ENCODE measurements around the gene TNNC2. TPM values are rescaled to one million over a fixed set of nuclear protein-coding genes. Genes with fewer than 3 reads are reported as not detected.

The TNNC2 gene
- total and polyA plus RNA-seq, 5 donors from 2014 or later: 0.49 to 1.5 (median 1.1) TPM; not detected in 1

GRCh38 chr20:45866454-45866853, 39.3 kb upstream of the TNNC2 start:
- Histone ChIP-seq H3K27ac (ENCODE audit: insufficient read depth, low read length, poor library complexity, severe bottlenecking) (no peak overlapping the region), H3K9me3 (ENCODE audit: control insufficient read depth in 2 of 2, low read length in 2 of 2) (no peaks in the 10 kb centered on the region), H3K27me3 (ENCODE audit: control insufficient read depth, insufficient read depth, low read length) (no peaks in the 10 kb centered on the region), H3K4me1 (ENCODE audit: control insufficient read depth, insufficient read depth, low read length, poor library complexity, severe bottlenecking) (no peaks in the 10 kb centered on the region), H3K36me3 (ENCODE audit: control insufficient read depth, insufficient read depth, low read length) (no peaks in the 10 kb centered on the region), H3K4me3 (ENCODE audit: low read depth, low read length) (no peak overlapping the region)
- H3K27me3 Mint-ChIP-seq: no peaks in the 10 kb centered on the region
- H3K36me3 Mint-ChIP-seq: peaks cover 9% of the 10 kb centered on the region
- peaks cover 2 to 17% (median 6%) of the 10 kb centered on the region in 4 donors for H3K4me1 Mint-ChIP-seq
- no peaks in the 10 kb centered on the region for H3K9me3 Mint-ChIP-seq
- no peak for ATAC-seq (ENCODE audit: low read depth in 2 of 2)
- H3K27ac Mint-ChIP-seq: peak overlapping the region in 1 of 3 donors; percentile 76
- DNase-seq: no peak
- no peak overlapping the region for H3K4me3 Mint-ChIP-seq

- Histone ChIP-seq H3K27ac (ENCODE audit: insufficient read depth, low read length, poor library complexity, severe bottlenecking) (no peak overlapping the region), H3K4me1 (ENCODE audit: control insufficient read depth, insufficient read depth, low read length, poor library complexity, severe bottlenecking) (no peaks in the 10 kb centered on the region), H3K27me3 (ENCODE audit: control insufficient read depth, insufficient read depth, low read length) (no peaks in the 10 kb centered on the region), H3K36me3 (ENCODE audit: control insufficient read depth, insufficient read depth, low read length) (no peaks in the 10 kb centered on the region), H3K9me3 (ENCODE audit: control insufficient read depth in 2 of 2, low read length in 2 of 2) (no peaks in the 10 kb centered on the region), H3K4me3 (ENCODE audit: low read depth, low read length) (no peak overlapping the region)
- peak overlapping the region in 1 of 3 donors; percentile 80 for H3K27ac Mint-ChIP-seq
- H3K4me1 Mint-ChIP-seq: peaks cover 11 to 29% (median 17%) of the 10 kb centered on the region in 4 donors
- ATAC-seq (ENCODE audit: low read depth in 2 of 2) (no peak), DNase-seq (no peak)
- no peak overlapping the region for H3K4me3 Mint-ChIP-seq
- H3K36me3 Mint-ChIP-seq: peaks cover 9% of the 10 kb centered on the region
- no peaks in the 10 kb centered on the region for H3K9me3 Mint-ChIP-seq
- no peaks in the 10 kb centered on the region for H3K27me3 Mint-ChIP-seq
These were observed 36.7 kb upstream of the TNNC2 start for GRCh38 chr20:45863543-45864470.

GRCh38 chr20:45861221-45862075, 34.3 kb upstream of the TNNC2 start:
- Histone ChIP-seq H3K36me3 (ENCODE audit: control insufficient read depth, insufficient read depth, low read length) (no peaks in the 10 kb centered on the region), H3K27me3 (ENCODE audit: control insufficient read depth, insufficient read depth, low read length) (no peaks in the 10 kb centered on the region), H3K4me1 (ENCODE audit: control insufficient read depth, insufficient read depth, low read length, poor library complexity, severe bottlenecking) (peaks cover 15% of the 10 kb centered on the region), H3K4me3 (ENCODE audit: low read depth, low read length) (no peak overlapping the region), H3K9me3 (ENCODE audit: control insufficient read depth in 2 of 2, low read length in 2 of 2) (no peaks in the 10 kb centered on the region), H3K27ac (ENCODE audit: insufficient read depth, low read length, poor library complexity, severe bottlenecking) (no peak overlapping the region)
- Mint-ChIP-seq H3K36me3 (peaks cover 4% of the 10 kb centered on the region), H3K27ac (no peak overlapping the region), H3K4me3 (no peak overlapping the region), H3K4me1 (peaks cover 15 to 43% (median 29%) of the 10 kb centered on the region in 4 donors), H3K9me3 (peaks cover 0 to 2% (median 0%) of the 10 kb centered on the region in 7 donors), H3K27me3 (no peaks in the 10 kb centered on the region)
- ATAC-seq (ENCODE audit: low read depth in 2 of 2) (no peak), DNase-seq (no peak)

- Histone ChIP-seq H3K4me3 (ENCODE audit: low read depth, low read length) (no peak overlapping the region), H3K27me3 (ENCODE audit: control insufficient read depth, insufficient read depth, low read length) (no peaks in the 10 kb centered on the region), H3K9me3 (ENCODE audit: control insufficient read depth in 2 of 2, low read length in 2 of 2) (no peaks in the 10 kb centered on the region), H3K36me3 (ENCODE audit: control insufficient read depth, insufficient read depth, low read length) (no peaks in the 10 kb centered on the region), H3K27ac (ENCODE audit: insufficient read depth, low read length, poor library complexity, severe bottlenecking) (no peak overlapping the region), H3K4me1 (ENCODE audit: control insufficient read depth, insufficient read depth, low read length, poor library complexity, severe bottlenecking) (peaks cover 22% of the 10 kb centered on the region)
- H3K27ac Mint-ChIP-seq: no peak overlapping the region
- DNase-seq (no peak), ATAC-seq (ENCODE audit: low read depth in 2 of 2) (no peak)
- peaks cover 0 to 2% (median 0%) of the 10 kb centered on the region in 7 donors for H3K9me3 Mint-ChIP-seq
- H3K4me3 Mint-ChIP-seq: peak overlapping the region; percentile 0 to 90 (median 23)
- peaks cover 4% of the 10 kb centered on the region for H3K36me3 Mint-ChIP-seq
- no peaks in the 10 kb centered on the region for H3K27me3 Mint-ChIP-seq
- peaks cover 15 to 45% (median 32%) of the 10 kb centered on the region in 4 donors for H3K4me1 Mint-ChIP-seq
These were observed 33.6 kb upstream of the TNNC2 start for GRCh38 chr20:45860560-45861220.

GRCh38 chr20:45859916-45860315, 32.8 kb upstream of the TNNC2 start:
- no peak overlapping the region for H3K4me3 ChIP-seq (ENCODE audit: low read depth, low read length)
- no peaks in the 10 kb centered on the region for H3K27me3 ChIP-seq (ENCODE audit: control insufficient read depth, insufficient read depth, low read length)
- Mint-ChIP-seq H3K4me3 (peak overlapping the region in 1 of 4 donors; percentile 90), H3K9me3 (peaks cover 0 to 2% (median 0%) of the 10 kb centered on the region in 7 donors), H3K4me1 (peaks cover 15 to 50% (median 33%) of the 10 kb centered on the region in 4 donors), H3K27me3 (no peaks in the 10 kb centered on the region), H3K36me3 (peaks cover 4% of the 10 kb centered on the region), H3K27ac (peak overlapping the region in 1 of 3 donors; percentile 5)
- H3K27ac ChIP-seq (ENCODE audit: insufficient read depth, low read length, poor library complexity, severe bottlenecking): no peak overlapping the region
- no peak for DNase-seq
- H3K4me1 ChIP-seq (ENCODE audit: control insufficient read depth, insufficient read depth, low read length, poor library complexity, severe bottlenecking): peaks cover 30% of the 10 kb centered on the region
- H3K9me3 ChIP-seq (ENCODE audit: control insufficient read depth in 2 of 2, low read length in 2 of 2): no peaks in the 10 kb centered on the region
- no peak for ATAC-seq (ENCODE audit: low read depth in 2 of 2)
- H3K36me3 ChIP-seq (ENCODE audit: control insufficient read depth, insufficient read depth, low read length): peaks cover 2% of the 10 kb centered on the region

- peaks cover 39% of the 10 kb centered on the region for H3K4me1 ChIP-seq (ENCODE audit: control insufficient read depth, insufficient read depth, low read length, poor library complexity, severe bottlenecking)
- Mint-ChIP-seq H3K36me3 (peaks cover 4% of the 10 kb centered on the region), H3K4me3 (peak overlapping the region; percentile 88 to 99 (median 96)), H3K27ac (peak overlapping the region; percentile 97 to 98 (median 98)), H3K9me3 (peaks cover 0 to 2% (median 0%) of the 10 kb centered on the region in 7 donors), H3K4me1 (peaks cover 15 to 68% (median 36%) of the 10 kb centered on the region in 4 donors), H3K27me3 (no peaks in the 10 kb centered on the region)
- peaks cover 11% of the 10 kb centered on the region for H3K36me3 ChIP-seq (ENCODE audit: control insufficient read depth, insufficient read depth, low read length)
- H3K27me3 ChIP-seq (ENCODE audit: control insufficient read depth, insufficient read depth, low read length): no peaks in the 10 kb centered on the region
- peak in 1 of 2 donors; percentile 2 for ATAC-seq (ENCODE audit: low read depth in 2 of 2)
- peak overlapping the region; percentile 83 for H3K4me3 ChIP-seq (ENCODE audit: low read depth, low read length)
- H3K9me3 ChIP-seq (ENCODE audit: control insufficient read depth in 2 of 2, low read length in 2 of 2): no peaks in the 10 kb centered on the region
- peak in 1 of 3 donors; percentile 76 for DNase-seq
- H3K27ac ChIP-seq (ENCODE audit: insufficient read depth, low read length, poor library complexity, severe bottlenecking): peak overlapping the region; percentile 91
These were observed 30.7 kb upstream of the TNNC2 start for GRCh38 chr20:45857882-45858216.

All from CD4-positive, CD25-positive, alpha-beta regulatory T cell (primary cell).